Measurements from ENCODE around the gene CGNL1.

CGNL1 gene

DNA sequence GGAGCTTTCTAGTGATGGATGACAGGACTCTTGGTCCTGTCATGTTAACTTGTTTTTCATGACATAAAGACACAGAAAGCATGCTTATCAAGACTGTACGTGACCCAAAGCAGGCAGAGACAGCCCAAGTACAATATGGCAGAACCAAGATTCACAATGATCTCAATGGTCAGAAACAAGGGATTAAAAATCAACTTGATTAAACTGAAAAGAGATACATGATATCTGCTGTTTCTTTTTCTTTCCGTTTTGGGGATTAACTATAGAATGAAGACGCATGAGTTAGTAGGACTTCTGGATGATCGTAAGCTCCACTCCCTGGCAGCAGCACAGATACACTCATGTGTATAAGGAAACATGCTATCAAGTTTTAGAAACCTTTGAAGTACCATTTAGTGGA, 117.0 kb downstream of the CGNL1 start:
- no peak overlapping the region for H3K4me3 ChIP-seq (replicated peaks; ENCODE audit: insufficient read depth, low read length)
- DNase-seq (ENCODE audit: low read depth in 1 of 2, low spot score in 1 of 2): no peak
- H3K27ac ChIP-seq (replicated peaks): no peak overlapping the region
- TF ChIP-seq GABPA (IDR thresholded peaks at IDR 0.05; ENCODE audit: low read depth): no peak
- TF ChIP-seq POLR2AphosphoS5 (IDR thresholded peaks at IDR 0.05; ENCODE audit: low read depth): no peak
- TF ChIP-seq SPI1 (IDR thresholded peaks at IDR 0.05; ENCODE audit: borderline replicate concordance, low read depth): no peak
- no peak for TF ChIP-seq CTCF (IDR thresholded peaks at IDR 0.05; ENCODE audit: insufficient read depth, low read length)
- no peak for TF ChIP-seq REST (IDR thresholded peaks at IDR 0.05; ENCODE audit: insufficient replicate concordance, low read depth)
- H3K27me3 ChIP-seq (ENCODE audit: insufficient read depth, poor library complexity, severe bottlenecking): peaks cover 9% of the 10 kb centered on the region

GRCh38 chr15:57494581-57494980, 118.3 kb downstream of the CGNL1 start:
- DNase-seq (ENCODE audit: low read depth in 1 of 2, low spot score in 1 of 2): no peak
- Histone ChIP-seq H3K27me3 (ENCODE audit: insufficient read depth, poor library complexity, severe bottlenecking) (peaks cover 9% of the 10 kb centered on the region), H3K27ac (replicated peaks) (no peak overlapping the region), H3K4me3 (replicated peaks; ENCODE audit: insufficient read depth, low read length) (no peak overlapping the region)
- no peak for TF ChIP-seq SPI1 (IDR thresholded peaks at IDR 0.05; ENCODE audit: borderline replicate concordance, low read depth)
- TF ChIP-seq POLR2AphosphoS5 (IDR thresholded peaks at IDR 0.05; ENCODE audit: low read depth): no peak
- TF ChIP-seq REST (IDR thresholded peaks at IDR 0.05; ENCODE audit: insufficient replicate concordance, low read depth): no peak
- TF ChIP-seq CTCF (IDR thresholded peaks at IDR 0.05; ENCODE audit: insufficient read depth, low read length): no peak
- no peak for TF ChIP-seq GABPA (IDR thresholded peaks at IDR 0.05; ENCODE audit: low read depth)

DNA sequence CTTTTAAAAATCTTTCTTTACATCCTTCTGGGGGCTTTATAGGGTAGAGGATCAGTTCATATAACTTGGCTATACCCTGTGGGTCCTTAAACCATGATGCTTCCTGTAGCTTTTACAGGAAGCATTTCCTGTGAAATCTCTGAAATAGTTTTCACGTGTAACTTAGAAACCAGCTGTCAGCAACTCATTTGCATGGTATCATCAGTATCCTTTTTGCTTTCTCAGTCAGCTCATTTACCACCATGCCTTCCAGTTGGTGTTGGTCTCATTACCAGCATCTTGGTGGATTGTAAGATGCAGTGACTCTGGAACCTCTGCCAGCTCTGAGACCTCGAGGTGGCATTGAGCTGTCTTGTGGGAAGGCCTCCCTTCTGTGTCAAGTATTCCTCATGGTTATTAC, 118.7 kb downstream of the CGNL1 start:
- H3K27me3 ChIP-seq (ENCODE audit: insufficient read depth, poor library complexity, severe bottlenecking): peaks cover 9% of the 10 kb centered on the region
- H3K4me3 ChIP-seq (replicated peaks; ENCODE audit: insufficient read depth, low read length): no peak overlapping the region
- no peak for TF ChIP-seq POLR2AphosphoS5 (IDR thresholded peaks at IDR 0.05; ENCODE audit: low read depth)
- TF ChIP-seq CTCF (IDR thresholded peaks at IDR 0.05; ENCODE audit: insufficient read depth, low read length): no peak
- TF ChIP-seq SPI1 (IDR thresholded peaks at IDR 0.05; ENCODE audit: borderline replicate concordance, low read depth): no peak
- no peak for TF ChIP-seq GABPA (IDR thresholded peaks at IDR 0.05; ENCODE audit: low read depth)
- no peak for DNase-seq (ENCODE audit: low read depth in 1 of 2, low spot score in 1 of 2)
- no peak overlapping the region for H3K27ac ChIP-seq (replicated peaks)

DNA sequence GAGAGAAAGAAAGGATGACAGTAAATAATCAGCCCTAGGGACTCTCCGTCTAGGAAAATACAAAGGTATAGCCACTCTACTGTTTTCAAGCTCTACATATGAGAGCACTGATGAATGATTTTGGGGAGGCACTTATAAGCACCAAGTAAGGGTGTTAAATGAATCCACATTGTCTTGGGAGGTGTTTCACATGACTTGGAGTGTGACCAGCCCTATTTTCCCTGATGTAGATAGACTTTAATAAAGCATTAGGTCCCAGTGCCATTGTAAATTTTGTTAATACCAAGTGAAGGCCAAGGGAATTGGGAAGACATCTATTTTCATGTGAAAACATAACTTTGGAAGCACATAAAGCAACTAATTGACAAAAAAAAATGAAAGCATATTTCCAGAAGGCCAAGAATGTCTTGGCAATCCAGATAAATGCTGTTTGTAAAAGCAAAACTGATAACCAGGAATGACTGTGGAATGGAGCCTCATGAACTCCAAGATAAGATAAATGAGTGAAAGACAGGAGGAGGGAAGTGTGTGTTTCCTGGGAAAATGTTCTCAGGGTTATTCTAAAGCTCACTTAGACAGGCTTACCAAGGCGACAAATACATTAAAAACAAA, 119.4 kb downstream of the CGNL1 start:
- DNase-seq (ENCODE audit: low read depth in 1 of 2, low spot score in 1 of 2): no peak
- Histone ChIP-seq H3K4me3 (replicated peaks; ENCODE audit: insufficient read depth, low read length) (no peak overlapping the region), H3K27me3 (ENCODE audit: insufficient read depth, poor library complexity, severe bottlenecking) (peaks cover 9% of the 10 kb centered on the region), H3K27ac (replicated peaks) (no peak overlapping the region)
- TF ChIP-seq CTCF (IDR thresholded peaks at IDR 0.05; ENCODE audit: insufficient read depth, low read length) (no peak), GABPA (IDR thresholded peaks at IDR 0.05; ENCODE audit: low read depth) (no peak), REST (IDR thresholded peaks at IDR 0.05; ENCODE audit: insufficient replicate concordance, low read depth) (no peak), SPI1 (IDR thresholded peaks at IDR 0.05; ENCODE audit: borderline replicate concordance, low read depth) (no peak), POLR2AphosphoS5 (IDR thresholded peaks at IDR 0.05; ENCODE audit: low read depth) (no peak)

All from HL-60 (cell line).